HepG2 (cell line): ENCODE measurements around the gene NKD1. TPM values are rescaled to one million over a fixed set of nuclear protein-coding genes. Genes with fewer than 3 reads are reported as not detected.

Experiments used
- CBFB ChIP-seq: sonication (generic); formaldehyde crosslinking; IDR thresholded peaks from 2 replicates; pipeline ENCODE4 v1.4.0; 2020; ENCODE audit warnings: missing genetic modification reagents
- ELF3 ChIP-seq: IDR thresholded peaks from 2 replicates; pipeline ENCODE4 v1.6.1; 2016; ENCODE audit warnings: missing genetic modification reagents, missing compliant biosample characterization
- MXD4 ChIP-seq: IDR thresholded peaks from 2 replicates; pipeline ENCODE4 v1.6.1; 2016; ENCODE audit warnings: mild to moderate bottlenecking, missing biosample characterization, missing genetic modification reagents
- WIZ ChIP-seq: sonication (generic); formaldehyde crosslinking; IDR thresholded peaks from 2 replicates; pipeline ENCODE4 v1.5.1; 2020; ENCODE audit warnings: mild to moderate bottlenecking, missing genetic modification reagents
- ZNF383 ChIP-seq: sonication (generic); formaldehyde crosslinking; IDR thresholded peaks from 2 replicates; pipeline ENCODE4 v1.4.0; 2020; ENCODE audit warnings: missing genetic modification reagents, mild to moderate bottlenecking, borderline replicate concordance
- ZNF407 ChIP-seq: sonication (generic); formaldehyde crosslinking; IDR thresholded peaks from one replicate; pipeline ENCODE4 v1.5.1; 2020; ENCODE audit warnings: mild to moderate bottlenecking, missing genetic modification reagents; ENCODE audit errors: not compliant biosample characterization
- ZNF549 ChIP-seq: sonication (generic); formaldehyde crosslinking; IDR thresholded peaks from 2 replicates; pipeline ENCODE4 v1.5.0; 2020; ENCODE audit warnings: missing genetic modification reagents
- ZZZ3 ChIP-seq: sonication (generic); formaldehyde crosslinking; IDR thresholded peaks from 2 replicates; pipeline ENCODE4 v1.4.0; 2020; ENCODE audit warnings: missing genetic modification reagents, mild to moderate bottlenecking, borderline replicate concordance
- polyA plus RNA-seq, 8 experiments: library from polyadenylated mRNA; depleted of rRNA in 3 of 8; stranded (reverse) in 7 of 8; unstranded in 1 of 8; fragments of >200 nt; fragmentation: Illumina TruSeq in 4 of 8; extraction: Trizol in 4 of 8; gene quantifications; 2 replicates each; pipeline versions ENCODE4 v1.2.1 to v1.2.3, GENCODE V29; 2011 to 2016; ENCODE audit warnings: low read depth in 4 of 8, missing spikeins in 1 of 8, mixed read lengths in 1 of 8; ENCODE audit not compliant: insufficient read depth in 1 of 8
- total RNA-seq, 5 experiments: library from RNA; depleted of rRNA; stranded (reverse); fragments of >200 nt; fragmentation: Illumina TruSeq; extraction: Trizol; gene quantifications; 2 replicates each; pipeline ENCODE4 v1.2.3, GENCODE V29; 2016; ENCODE audit warnings: low read depth in 1 of 5

NKD1 gene
- total and polyA plus RNA-seq, 2 of the 13 experiments (the other 11 are each of a cell fraction or from before 2014, with no cell fraction given) = 70.4 to 121 TPM

GRCh38 chr16:50542703-50543102 lies 5.5 kb upstream of the NKD1 start (continued):
- TF ChIP-seq ZNF407 (CRISPR knock-in tag) = no peak
- no peak for TF ChIP-seq ZNF549 (CRISPR knock-in tag)
- TF ChIP-seq ELF3 (CRISPR knock-in tag) = no peak
- no peak for TF ChIP-seq MXD4 (CRISPR knock-in tag)
- TF ChIP-seq WIZ (CRISPR knock-in tag) = no peak
- TF ChIP-seq ZZZ3 = no peak
- TF ChIP-seq ZNF383 = no peak
- TF ChIP-seq CBFB (CRISPR knock-in tag) = no peak
